Measurements from ENCODE around the gene OR2A5.

DNA sequence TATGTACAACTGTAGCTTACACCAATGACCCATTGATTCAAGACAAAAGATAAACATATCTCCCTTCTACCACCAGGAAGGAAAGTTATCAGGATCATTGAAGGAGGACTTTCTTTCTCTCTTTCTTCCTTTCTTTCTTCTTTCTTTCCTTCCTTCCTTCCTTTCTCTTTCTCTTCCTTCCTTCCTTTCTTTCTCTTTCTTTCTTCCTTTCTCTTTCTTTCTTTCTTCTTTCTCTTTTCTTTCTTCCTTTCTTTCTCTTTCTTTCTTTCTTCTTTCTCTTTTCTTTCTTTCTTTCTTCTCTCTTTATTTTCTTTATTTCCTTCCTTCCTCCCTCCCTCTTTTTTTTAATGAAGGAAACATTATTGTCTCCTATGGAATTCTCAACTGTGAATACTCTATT lies 50.0 kb downstream of the OR2A5 start:
- TF ChIP-seq, protein P1, sequence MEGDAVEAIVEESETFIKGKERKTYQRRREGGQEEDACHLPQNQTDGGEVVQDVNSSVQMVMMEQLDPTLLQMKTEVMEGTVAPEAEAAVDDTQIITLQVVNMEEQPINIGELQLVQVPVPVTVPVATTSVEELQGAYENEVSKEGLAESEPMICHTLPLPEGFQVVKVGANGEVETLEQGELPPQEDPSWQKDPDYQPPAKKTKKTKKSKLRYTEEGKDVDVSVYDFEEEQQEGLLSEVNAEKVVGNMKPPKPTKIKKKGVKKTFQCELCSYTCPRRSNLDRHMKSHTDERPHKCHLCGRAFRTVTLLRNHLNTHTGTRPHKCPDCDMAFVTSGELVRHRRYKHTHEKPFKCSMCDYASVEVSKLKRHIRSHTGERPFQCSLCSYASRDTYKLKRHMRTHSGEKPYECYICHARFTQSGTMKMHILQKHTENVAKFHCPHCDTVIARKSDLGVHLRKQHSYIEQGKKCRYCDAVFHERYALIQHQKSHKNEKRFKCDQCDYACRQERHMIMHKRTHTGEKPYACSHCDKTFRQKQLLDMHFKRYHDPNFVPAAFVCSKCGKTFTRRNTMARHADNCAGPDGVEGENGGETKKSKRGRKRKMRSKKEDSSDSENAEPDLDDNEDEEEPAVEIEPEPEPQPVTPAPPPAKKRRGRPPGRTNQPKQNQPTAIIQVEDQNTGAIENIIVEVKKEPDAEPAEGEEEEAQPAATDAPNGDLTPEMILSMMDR (IDR thresholded peaks at IDR 0.05), result no peak
- no peak for TF ChIP-seq POLR2A (IDR thresholded peaks at IDR 0.05)

Measured in vagina (tissue), 2 donors.